HuH-7 (cell line): ENCODE results near the gene PREX1.
"Not testable (repeated sequence)": the region's sequence is repeated elsewhere in the genome, so short reads cannot be mapped to it uniquely, and the experiment has no call there.

Experiments
- DNase-seq: peaks from one replicate; pipeline ENCODE4 v3.0.0; 2011; ENCODE audit warnings: low spot score

The PREX1 gene, protein sequence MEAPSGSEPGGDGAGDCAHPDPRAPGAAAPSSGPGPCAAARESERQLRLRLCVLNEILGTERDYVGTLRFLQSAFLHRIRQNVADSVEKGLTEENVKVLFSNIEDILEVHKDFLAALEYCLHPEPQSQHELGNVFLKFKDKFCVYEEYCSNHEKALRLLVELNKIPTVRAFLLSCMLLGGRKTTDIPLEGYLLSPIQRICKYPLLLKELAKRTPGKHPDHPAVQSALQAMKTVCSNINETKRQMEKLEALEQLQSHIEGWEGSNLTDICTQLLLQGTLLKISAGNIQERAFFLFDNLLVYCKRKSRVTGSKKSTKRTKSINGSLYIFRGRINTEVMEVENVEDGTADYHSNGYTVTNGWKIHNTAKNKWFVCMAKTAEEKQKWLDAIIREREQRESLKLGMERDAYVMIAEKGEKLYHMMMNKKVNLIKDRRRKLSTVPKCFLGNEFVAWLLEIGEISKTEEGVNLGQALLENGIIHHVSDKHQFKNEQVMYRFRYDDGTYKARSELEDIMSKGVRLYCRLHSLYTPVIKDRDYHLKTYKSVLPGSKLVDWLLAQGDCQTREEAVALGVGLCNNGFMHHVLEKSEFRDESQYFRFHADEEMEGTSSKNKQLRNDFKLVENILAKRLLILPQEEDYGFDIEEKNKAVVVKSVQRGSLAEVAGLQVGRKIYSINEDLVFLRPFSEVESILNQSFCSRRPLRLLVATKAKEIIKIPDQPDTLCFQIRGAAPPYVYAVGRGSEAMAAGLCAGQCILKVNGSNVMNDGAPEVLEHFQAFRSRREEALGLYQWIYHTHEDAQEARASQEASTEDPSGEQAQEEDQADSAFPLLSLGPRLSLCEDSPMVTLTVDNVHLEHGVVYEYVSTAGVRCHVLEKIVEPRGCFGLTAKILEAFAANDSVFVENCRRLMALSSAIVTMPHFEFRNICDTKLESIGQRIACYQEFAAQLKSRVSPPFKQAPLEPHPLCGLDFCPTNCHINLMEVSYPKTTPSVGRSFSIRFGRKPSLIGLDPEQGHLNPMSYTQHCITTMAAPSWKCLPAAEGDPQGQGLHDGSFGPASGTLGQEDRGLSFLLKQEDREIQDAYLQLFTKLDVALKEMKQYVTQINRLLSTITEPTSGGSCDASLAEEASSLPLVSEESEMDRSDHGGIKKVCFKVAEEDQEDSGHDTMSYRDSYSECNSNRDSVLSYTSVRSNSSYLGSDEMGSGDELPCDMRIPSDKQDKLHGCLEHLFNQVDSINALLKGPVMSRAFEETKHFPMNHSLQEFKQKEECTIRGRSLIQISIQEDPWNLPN (N-terminal part only)

DNA sequence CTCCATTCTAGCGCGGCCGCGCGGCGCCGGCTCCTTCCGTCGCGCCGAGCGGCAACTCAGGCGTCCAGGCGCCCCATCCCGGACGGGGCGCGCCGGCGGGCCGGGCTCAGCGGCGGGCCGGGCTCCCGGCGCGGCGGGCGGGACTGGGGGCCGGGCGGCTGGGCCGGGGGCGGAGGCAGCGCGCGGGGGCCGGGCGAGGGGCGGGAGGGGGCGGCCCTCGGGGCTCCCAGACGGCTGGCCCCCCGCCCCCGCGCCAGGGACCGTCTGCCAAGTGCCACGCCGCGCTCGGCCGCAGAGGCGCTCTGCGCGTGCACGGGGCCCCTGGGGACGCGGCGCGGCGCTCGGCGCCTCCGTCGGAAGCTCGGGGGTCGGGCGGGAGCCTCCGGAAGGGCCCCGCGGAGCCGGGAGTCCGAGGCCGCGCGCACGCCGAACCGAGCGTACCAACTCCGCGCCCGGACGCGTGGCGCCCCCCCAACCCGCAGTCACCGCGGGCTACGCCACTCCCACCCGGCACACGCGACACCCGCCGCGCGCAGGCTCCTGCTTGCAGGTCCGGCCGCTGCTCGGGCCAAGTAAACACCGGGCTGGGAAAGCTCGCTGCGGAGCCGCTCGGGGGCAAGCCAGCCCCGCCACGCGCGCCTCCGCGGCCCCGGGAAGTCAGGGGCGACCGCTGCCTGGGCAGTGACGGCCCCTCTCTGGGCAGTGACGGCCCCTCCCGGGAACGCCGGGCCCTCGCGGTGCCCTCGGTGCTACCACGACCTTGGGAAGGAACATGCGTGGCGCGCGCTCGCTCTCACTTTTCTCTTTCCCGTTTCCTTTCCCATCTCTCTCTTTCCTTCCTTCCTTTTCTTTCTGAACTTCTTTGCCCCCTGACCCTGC, at the start of gene PREX1:
PREX1 (minus strand) TSS at position 145 of the 879 bp plus-strand sequence; CDS start at position 6, 139 bp downstream.
- peak; percentile 63 for DNase-seq

DNA sequence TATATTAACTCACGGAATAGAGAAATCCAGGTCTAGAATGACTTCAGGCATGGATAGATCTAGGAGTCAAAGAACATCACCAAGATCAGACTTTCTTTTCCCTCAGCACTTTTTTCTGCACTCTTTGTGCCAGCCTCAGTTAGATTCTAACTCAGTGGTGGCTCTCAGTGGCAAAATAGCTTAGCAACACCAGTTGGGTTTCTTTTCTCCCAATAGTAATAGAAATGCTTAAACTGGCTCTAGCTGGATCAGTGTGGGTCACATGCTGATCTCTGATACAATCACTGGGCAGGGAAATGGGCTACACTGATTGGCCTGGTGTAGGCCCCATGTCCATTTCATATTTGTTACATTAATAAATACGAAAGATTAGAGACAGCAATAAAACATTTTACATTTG, 49.5 kb upstream of the PREX1 start:
- no peak for DNase-seq

DNA sequence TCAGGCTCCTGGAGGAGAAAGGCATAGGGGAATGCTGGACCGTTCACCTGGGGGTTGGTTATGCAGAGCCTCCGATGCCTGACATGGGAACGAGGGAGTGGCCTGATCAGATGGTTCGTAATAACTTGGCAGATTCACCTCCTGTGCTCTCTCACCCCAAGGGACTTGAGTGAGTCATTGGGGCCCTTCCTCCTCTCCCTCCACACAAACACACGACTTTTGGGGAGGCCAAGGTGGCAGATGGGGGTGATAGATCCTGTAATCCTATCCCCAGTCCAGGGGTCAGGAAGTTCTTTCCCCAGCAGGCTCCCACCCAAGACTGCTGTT, 48.1 kb upstream of the PREX1 start:
- no peak for DNase-seq

DNA sequence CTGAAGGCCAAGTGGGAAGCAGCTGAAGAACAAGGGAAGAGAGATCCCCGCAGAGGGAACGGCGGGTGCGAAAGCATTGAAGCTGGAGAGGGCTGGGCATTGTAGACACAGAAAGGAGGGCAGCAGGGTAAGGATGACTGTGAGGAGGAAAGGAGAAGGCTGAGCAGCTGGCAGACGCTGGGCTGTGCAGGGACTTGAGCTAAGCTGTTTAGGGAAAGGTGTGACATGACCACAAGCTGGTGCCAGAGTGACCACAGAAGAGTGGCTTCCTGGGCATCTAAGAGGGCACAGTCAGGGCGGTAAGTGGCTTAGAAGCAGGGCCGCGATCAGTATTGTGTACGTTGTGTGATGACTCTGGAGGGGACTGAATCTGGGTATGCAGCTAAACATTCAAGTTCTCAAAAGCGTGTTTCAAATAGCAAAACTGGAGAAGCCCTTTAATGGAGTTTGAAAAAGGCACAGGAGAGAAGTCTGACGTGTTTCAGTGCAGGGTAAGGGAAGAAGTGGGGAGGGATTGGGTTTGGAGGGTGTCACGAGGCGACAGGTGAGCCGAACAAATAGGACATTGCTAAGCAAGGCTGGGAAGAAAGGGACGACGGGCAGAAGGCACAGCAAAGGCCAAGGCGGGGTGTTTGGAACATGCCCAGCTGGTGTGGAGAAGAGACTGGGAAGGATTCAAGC, 47.6 kb upstream of the PREX1 start:
- DNase-seq: no peak

DNA sequence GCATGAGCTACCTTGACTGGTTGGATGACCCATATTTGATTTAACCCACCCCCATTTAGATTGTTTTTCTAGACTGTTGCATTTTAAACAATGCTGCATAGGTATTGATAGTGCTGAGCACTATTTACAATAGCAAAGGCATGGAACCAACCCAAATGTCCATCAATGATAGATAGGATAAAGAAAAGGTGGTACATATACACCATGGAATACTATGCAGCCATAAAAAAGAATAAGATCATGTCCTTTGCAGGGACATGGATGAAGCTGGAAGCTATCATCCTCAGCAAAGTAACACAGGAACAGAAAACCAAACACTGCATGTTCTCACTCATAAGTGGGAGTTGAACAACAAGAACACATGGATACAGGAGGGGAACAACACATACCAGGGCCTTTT, 41.6 kb upstream of the PREX1 start:
- DNase-seq: not testable (repeated sequence)

DNA sequence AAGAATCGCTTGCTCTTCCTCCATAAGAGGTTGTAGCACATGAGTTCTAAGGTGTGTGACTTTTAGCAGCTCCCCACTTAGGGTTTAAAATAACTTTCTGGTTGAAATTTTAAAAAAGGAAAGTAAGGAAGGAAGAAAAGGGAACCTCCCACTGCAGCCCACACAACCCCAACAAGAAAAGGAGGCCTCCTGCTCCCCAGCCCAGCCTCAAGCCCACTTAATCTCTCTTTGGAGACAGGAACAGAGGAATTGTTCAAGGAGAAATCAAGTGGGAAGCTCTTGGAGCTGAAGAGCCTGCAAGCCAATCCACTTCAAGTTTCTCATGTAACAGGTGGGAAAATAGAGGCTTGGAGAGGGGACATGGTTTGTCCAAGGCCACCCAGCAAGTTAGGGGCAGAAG, 39.1 kb upstream of the PREX1 start:
- DNase-seq: no peak

DNA sequence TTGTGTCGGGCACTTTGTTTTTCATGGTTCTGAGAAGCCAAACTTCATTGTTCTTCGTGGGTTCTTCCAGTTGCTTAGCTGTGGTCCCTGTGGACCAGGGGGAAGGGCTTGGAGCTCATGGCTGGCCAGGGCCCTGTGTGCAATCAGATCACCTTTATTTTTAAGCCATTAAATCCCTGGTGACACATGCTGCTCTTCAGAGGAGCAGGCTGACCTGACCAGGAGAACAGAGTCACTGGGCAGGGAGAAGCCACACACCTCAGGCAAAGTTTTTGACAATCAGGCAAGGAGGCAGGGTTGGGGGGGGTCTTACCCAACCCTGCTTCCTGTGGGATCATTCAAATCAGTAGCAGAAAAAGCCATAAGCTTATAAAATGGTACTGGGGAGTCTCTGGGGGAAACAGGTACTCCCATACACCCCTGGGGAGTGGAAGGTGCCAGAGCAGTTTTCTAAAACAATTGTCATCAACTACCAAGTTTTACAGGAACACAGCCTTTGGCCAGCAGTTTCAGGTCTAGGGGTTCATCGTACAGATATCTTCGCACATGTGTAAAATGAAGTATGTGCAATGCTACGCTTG, 37.0 kb upstream of the PREX1 start:
- no peak for DNase-seq

DNA sequence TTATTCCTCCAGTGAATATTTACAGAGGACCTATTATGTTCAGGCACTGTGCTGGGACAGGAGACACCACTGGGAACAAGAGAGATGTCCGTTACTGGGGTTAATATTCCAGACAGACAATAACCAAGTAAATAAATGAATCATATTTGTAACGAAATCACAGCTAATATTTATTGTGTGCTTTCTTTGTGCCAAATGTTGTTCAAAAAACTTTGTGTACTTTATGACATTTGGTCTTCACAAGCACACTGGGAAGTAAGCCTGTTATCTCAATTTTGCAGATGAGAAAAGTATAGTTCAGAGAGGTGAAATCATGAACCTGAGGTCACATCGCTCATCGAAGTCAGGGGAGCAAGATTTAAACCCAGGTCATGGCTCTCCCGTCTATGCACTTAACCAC, 36.5 kb upstream of the PREX1 start:
- no peak for DNase-seq

DNA sequence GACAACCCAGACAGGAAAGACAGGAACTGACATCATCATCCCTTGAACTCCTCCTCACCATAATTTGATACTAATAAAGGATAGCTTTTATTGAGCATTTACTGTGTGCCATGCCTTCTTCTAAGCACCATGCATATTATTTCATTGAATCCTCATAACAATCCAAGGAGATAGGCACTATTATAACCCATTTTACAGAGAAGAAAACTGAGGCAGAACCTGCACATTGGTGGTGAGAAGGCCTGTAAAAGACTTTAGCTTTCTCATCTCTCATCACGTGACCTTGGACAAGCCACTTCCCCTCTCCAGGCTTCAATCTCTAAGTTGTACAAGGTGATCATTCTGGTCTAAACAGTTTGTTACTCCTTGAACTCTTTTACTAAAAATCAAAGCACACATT, 34.5 kb upstream of the PREX1 start:
- no peak for DNase-seq

DNA sequence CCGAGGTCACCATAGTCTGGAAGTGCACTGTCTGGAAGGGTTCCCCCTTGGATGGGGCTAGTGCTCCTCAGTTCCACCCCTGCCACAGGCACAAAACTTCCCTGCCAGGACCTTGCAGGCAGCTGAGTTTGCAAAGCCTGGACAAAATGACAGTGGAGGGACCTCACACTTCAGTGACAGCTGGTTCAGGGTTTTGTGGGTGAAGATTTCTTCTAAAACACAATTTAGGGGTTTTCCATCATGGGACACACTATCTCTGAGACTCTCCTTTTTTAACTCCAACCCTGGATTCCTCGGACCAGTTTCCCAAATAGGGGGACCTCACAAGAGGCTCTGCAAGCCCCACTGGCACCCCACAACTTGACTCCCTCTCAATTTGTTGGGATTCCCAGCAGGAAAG, 33.6 kb upstream of the PREX1 start:
- DNase-seq: no peak

DNA sequence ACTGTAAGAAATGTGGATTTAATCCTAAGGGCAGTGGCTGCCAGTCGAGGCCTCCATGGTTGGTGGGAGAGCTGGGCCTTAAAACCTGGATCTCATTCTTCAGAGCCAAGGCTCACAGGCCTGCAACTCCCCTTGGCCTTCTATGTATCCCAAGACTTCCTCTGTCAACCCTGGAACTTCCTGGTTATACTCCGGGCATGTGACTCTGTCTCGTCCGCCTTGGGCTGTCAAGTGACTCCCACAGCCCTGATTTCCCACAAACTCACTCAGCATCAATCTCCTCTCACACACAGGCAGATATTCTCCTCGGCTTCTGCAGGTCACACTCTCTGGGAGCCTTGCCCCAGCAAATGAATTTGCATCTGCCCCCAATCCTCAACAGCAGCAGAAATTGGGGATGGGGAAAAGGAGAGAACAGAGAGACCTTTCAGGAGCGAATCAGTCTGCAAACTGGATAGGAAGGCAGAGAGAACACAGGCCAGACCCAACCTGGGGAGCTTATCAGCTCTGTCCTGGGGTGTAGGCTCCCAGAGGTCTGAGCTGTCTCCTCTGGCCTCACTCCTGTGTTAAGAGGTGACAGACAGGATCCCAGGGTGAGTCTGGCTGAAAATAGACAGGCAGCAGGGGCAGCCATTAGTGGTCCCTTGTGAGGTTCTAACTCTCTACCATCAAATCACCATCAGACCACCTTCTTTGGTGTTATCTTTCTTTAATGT, 30.4 kb upstream of the PREX1 start:
- no peak for DNase-seq

DNA sequence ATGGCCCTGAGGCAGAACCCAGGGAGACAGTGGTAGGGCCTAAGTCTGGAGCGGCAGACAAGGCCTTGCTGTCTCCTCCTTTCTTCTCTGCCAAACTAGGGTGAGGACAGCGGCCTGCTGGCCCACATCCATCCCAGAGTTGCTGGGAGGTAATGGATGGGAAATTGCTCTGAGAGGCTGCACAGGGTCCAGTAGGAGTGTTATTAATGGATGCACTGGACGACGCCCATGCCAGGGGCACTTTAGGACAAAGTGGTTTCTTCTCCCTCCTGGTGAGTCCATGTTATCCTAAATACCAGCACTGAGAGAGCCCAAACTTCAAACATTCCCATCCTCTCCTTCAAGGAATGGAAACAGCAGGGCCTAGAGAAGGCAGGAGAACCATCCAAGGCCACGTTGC, 28.3 kb upstream of the PREX1 start:
- DNase-seq: no peak

DNA sequence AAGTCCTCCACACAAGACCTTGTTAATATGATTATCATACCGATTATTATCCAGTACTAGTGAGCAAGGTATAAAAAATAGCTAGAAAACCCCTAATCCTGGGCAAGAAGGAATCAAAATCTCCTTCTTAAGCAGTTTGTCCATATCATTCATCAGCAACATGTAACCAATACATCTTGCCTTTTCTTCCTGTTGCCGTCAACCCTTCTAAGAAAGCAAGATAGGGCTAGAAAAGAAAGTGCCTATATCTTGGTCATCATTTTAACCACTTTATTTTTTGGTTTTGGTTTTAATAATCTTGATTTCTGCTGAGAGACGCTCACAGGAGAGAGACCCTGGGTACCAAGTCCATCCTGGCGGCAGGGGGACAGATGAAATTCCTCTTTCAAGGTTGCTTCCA, 27.2 kb upstream of the PREX1 start:
- no peak for DNase-seq

DNA sequence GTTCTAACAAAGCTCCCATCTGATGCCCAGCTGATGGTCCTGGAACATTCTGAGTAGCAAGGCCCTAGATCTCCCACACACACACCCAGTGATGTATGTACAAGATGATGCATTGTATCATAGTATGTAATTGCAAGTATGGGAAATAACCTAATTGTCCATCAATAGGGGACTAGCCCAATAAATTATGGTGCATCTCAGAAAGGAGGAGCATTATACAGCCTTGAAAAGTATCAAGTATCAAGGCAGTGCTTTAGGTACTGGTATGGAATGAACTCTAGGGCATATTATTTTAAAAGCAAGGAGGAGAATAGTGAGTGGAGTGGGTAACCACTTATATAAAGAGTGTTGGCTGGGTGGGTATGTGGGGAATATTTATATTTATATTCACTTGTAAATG, 24.8 kb upstream of the PREX1 start:
- DNase-seq: no peak

DNA sequence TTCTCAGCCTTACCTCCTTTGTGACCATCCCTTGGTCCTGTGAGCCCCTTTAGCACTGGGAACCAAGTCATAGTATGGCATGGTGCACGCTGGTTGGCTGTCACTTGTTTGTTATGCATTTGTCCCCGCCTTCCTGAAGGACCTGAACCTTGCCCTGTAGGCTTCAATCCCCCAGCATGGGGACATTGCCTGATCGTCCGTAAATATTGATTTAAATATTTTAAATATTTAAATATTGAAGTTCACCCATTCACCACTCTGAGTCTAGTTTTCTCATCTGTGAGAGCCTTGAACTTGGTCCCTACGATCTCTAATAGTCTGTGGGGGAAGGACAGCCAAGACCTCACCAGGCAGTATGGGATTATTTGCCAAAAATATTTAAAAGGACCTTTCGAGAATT, 23.8 kb upstream of the PREX1 start:
- no peak for DNase-seq

DNA sequence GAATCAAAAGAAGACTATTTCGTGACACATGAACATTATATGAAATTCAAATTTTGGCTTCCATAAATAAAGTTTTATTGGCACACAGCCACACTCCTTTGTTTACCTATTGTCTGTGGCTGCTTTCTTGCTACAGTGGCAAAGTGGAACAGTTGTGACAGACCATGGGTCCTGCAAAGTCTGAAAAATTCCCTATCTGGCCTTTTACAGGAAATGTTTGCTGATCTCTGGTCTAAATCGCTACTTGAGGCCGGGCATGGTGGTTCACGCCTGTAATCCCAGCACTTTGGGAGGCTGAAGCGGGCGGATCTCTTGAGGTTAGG, 23.1 kb upstream of the PREX1 start:
- no peak for DNase-seq

DNA sequence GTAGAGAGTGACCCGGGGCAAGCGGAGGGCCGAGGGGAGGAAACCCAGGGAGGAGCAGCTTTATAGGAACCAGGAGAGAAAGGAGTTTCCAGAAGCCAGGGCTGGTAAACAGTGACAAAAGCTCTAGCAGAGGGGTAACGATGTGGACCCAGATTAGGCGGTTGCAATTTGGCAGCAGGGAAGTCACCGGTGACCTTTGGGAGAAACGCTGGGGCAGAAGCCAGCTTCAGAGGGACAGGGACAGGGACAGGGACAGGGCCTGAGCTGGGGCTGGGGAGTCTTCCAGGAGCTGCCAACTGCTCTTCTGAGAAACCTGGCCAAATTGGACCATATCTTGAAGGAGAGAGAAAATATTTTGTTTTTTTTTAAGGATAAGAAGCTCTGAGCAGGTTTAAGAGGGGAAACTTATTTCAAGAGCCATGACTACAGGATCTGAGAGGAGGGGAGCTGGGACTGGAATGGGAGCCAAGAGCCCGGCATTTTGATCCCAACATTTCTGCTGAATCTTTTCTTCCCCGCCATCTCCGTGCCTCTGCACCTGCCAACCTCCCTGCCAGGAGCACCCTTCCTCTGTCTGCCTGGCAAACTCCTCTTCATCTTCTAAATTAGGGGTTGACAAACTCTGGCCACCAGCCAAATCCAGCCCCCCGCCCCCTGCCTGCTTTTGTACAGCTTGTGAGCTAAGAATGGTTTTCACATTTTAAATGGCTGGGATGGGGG, 22.6 kb upstream of the PREX1 start:
- no peak for DNase-seq

DNA sequence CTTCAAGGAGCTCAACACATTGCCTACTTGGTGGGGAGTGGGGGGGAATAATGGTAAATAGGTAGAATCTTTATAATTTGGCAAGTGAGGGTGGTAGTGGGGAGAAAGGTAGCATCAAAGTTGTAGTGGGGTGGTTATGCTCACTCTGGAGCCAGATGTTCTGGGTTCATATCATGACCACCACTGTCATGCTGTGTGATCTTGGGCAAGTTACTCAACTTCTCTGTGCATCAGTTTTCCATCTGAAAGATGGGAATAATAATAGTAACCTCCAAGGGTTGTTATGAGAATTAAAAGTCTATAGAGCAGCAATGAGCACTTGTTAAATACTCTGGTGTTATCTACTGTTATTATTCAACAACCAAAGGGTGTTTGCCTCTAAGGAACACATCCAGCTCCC, 22.0 kb upstream of the PREX1 start:
- DNase-seq: no peak

DNA sequence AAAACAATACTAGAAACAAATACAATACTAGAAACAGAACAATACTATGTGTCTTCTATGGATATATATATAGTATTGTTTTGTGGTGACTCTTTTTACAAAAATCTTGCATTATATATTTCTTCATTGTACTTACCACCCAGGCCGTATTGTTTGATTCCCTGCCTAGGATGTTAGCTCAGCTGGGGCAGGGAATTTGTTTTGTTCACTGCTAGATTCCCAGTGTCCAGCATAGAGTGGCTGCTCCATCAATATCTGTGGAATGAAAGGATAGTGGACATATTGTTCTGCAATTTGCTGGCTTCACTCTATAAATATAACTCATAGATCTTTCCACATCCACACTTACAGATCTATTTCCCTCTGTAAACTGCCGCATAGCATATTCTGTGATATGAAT, 21.5 kb upstream of the PREX1 start:
- no peak for DNase-seq
